OCI-LY7 (cell line): ENCODE results near the gene MTX2. TPM values are rescaled to one million over a fixed set of nuclear protein-coding genes. Genes with fewer than 3 reads are reported as not detected.

Experiments
- BruUV-seq: library from RNA; stranded (reverse); fragments of 400-500 nt; replicated peaks from 2 replicates; lab custom pipeline; 2021; lab: Mats Ljungman, UMichigan
- CTCF ChIA-PET: fragments of 300-600 bp; sonication (Branson Sonifier 250); formaldehyde crosslinking; loops from one replicate; lab custom pipeline; 2022; ENCODE audit warnings: antibody characterized with exemption; ENCODE audit not compliant: unreplicated experiment; lab: Charles Lee
- POLR2A ChIA-PET: fragments of 300-600 bp; sonication (Branson Sonifier 250); formaldehyde crosslinking; loops from one replicate; lab custom pipeline; 2022; ENCODE audit warnings: antibody characterized with exemption; lab: Charles Lee
- DNase-seq: peaks from one replicate; pipeline ENCODE4 v3.0.0-alpha.2; 2015; ENCODE audit warnings: low spot score
- H2AFZ ChIP-seq: fragments of 200-600 bp; sonication (generic), shearing (Covaris generic); 2 replicates; pipeline ENCODE4 v1.6.1; 2014; ENCODE audit warnings: mild to moderate bottlenecking, antibody characterized with exemption, low read length, moderate library complexity
- H3K27ac ChIP-seq: fragments of 200-600 bp; sonication (generic); 2 replicates; pipeline ENCODE4 v1.5.1; 2014; ENCODE audit warnings: mixed run types, low read depth, mild to moderate bottlenecking, moderate library complexity, low read length, inconsistent platforms; ENCODE audit not compliant: poor library complexity, severe bottlenecking
- H3K36me3 ChIP-seq: fragments of 200-600 bp; sonication (generic); 2 replicates; pipeline ENCODE4 v1.6.1; 2014; ENCODE audit warnings: mild to moderate bottlenecking, antibody characterized with exemption, low read length, moderate library complexity, mixed read lengths; ENCODE audit not compliant: insufficient read depth
- H3K4me1 ChIP-seq: fragments of 200-600 bp; sonication (generic); 2 replicates; pipeline ENCODE4 v1.5.1; 2014; ENCODE audit warnings: mild to moderate bottlenecking, low read length; ENCODE audit not compliant: insufficient read depth, poor library complexity, severe bottlenecking
- H3K4me2 ChIP-seq: fragments of 200-600 bp; sonication (generic); 2 replicates; pipeline ENCODE4 v1.6.1; 2014; ENCODE audit warnings: mild to moderate bottlenecking, low read length
- H3K4me3 ChIP-seq: fragments of 200-600 bp; sonication (generic); 2 replicates; pipeline ENCODE4 v1.5.1; 2014; ENCODE audit warnings: mild to moderate bottlenecking, low read depth, low read length; ENCODE audit not compliant: poor library complexity, severe bottlenecking
- H3K79me2 ChIP-seq: fragments of 200-600 bp; sonication (generic); 2 replicates; pipeline ENCODE4 v1.6.1; 2016; ENCODE audit warnings: low read depth, mild to moderate bottlenecking, low read length, moderate library complexity, mixed read lengths; ENCODE audit not compliant: insufficient read depth
- H3K9me2 ChIP-seq: fragments of 200-600 bp; sonication (generic); 2 replicates; pipeline ENCODE4 v1.6.1; 2016; ENCODE audit warnings: mild to moderate bottlenecking, low read length, mixed read lengths; ENCODE audit not compliant: insufficient read depth
- H3K9me3 ChIP-seq: fragments of 200-600 bp; sonication (generic); 2 replicates; pipeline ENCODE4 v1.6.1; 2014; ENCODE audit warnings: mild to moderate bottlenecking, mixed run types, low read length, mixed read lengths
- H4K20me1 ChIP-seq: fragments of 200-600 bp; sonication (generic); 2 replicates; pipeline ENCODE4 v1.6.1; 2014; ENCODE audit warnings: mild to moderate bottlenecking, antibody characterized with exemption, low read length, moderate library complexity, mixed read lengths; ENCODE audit not compliant: insufficient read depth
- EZH2phosphoT487 ChIP-seq: fragments of 200-600 bp; sonication (generic); IDR thresholded peaks from 2 replicates; pipeline ENCODE4 v1.6.1; 2018; ENCODE audit warnings: low read depth, borderline replicate concordance, mild to moderate bottlenecking, mixed run types, antibody characterized with exemption, low read length, moderate library complexity, mixed read lengths
- intact Hi-C: fragments of 100-400 bp; cut with micrococcal nuclease; formaldehyde crosslinking; loops from one replicate; pipeline ENCODE4 v1.10.0; 2022; ENCODE audit not compliant: unreplicated experiment
- total RNA-seq, 2 experiments: library from RNA; depleted of rRNA in 1 of 2; stranded (reverse); fragments of >200 nt in 1 of 2; shearing (Covaris generic) in 1 of 2; gene quantifications; 2 replicates each; pipeline ENCODE4 v1.2.3, GENCODE V29; 2014 to 2022
- TF ChIP-seq, protein P1 (sequence below): fragments of 200-600 bp; sonication (generic); conservative IDR thresholded peaks from 2 replicates; pipeline ENCODE4 v1.5.1; 2014; ENCODE audit warnings: mild to moderate bottlenecking, antibody characterized with exemption, low read length, moderate library complexity, mixed read lengths

MTX2 gene
- total RNA-seq, 2 experiments from 2014 or later, result 31.9 to 71.3 TPM

DNA sequence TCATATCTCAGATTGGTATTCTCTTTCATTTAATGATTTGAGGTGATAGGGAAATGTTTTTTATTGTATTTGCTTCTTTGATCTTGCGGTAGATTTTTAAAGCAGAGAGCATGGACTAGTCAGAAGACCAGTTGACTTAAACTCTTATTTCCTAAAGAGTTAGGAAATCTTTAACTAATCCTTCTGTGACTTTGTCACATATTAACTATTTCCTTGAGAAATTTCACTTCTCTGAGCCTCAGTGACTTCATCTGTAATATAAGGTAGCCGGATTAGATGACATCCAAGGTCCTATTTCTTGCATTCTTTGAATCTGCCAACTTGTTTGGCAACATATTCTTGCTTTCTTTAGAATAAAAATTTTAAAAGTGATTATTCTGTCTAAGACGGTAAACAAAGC is 55.6 kb downstream of the MTX2 start:
- Histone ChIP-seq H3K9me3 (no peaks in the 10 kb centered on the region), H3K79me2 (no peaks in the 10 kb centered on the region), H3K36me3 (peaks cover 12% of the 10 kb centered on the region; the same call in 1 of the 2 replicates), H2AFZ (no peak overlapping the region), H3K4me2 (no peak overlapping the region), H3K27ac (no peak overlapping the region), H3K4me3 (no peak overlapping the region), H4K20me1 (no peaks in the 10 kb centered on the region), H3K4me1 (peaks cover 3% of the 10 kb centered on the region), H3K9me2 (no peaks in the 10 kb centered on the region)
- ChIA-PET CTCF (no interaction called here), POLR2A (no interaction called here)
- TF ChIP-seq, protein P1, sequence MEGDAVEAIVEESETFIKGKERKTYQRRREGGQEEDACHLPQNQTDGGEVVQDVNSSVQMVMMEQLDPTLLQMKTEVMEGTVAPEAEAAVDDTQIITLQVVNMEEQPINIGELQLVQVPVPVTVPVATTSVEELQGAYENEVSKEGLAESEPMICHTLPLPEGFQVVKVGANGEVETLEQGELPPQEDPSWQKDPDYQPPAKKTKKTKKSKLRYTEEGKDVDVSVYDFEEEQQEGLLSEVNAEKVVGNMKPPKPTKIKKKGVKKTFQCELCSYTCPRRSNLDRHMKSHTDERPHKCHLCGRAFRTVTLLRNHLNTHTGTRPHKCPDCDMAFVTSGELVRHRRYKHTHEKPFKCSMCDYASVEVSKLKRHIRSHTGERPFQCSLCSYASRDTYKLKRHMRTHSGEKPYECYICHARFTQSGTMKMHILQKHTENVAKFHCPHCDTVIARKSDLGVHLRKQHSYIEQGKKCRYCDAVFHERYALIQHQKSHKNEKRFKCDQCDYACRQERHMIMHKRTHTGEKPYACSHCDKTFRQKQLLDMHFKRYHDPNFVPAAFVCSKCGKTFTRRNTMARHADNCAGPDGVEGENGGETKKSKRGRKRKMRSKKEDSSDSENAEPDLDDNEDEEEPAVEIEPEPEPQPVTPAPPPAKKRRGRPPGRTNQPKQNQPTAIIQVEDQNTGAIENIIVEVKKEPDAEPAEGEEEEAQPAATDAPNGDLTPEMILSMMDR, result no peak
- TF ChIP-seq EZH2phosphoT487, result no peak
- intact Hi-C loops, result no loop called here
- no TSS peak for BruUV-seq
- DNase-seq, result no peak

DNA sequence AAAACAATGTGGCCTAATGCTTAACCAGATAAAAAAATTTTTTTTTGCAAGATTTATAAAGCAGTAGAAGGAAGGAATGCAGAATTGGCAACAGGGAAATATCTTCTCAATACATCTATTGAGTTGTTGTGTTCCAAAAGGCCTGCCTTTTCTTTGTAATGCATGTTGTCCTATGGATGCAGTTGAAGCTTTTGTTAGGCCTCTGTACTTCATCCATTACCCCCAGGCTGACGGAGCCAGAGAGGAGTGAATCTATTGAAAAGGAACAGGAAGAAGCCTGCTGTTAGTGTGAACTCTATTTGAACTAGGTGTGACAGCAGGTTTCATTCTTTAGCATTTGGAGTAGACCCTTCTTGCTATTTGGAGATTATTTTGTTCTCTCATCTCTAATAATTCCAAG is 56.5 kb downstream of the MTX2 start:
- intact Hi-C loops, result no loop called here
- H2AFZ ChIP-seq, result no peak overlapping the region
- H3K36me3 ChIP-seq, result peaks cover 18% of the 10 kb centered on the region; the same call in 1 of the 2 replicates
- H3K27ac ChIP-seq, result no peak overlapping the region
- no peak overlapping the region for H3K4me2 ChIP-seq
- ChIA-PET CTCF (no interaction called here), POLR2A (no interaction called here)
- H3K9me2 ChIP-seq, result no peaks in the 10 kb centered on the region
- BruUV-seq, result no TSS peak
- H3K4me1 ChIP-seq, result peaks cover 3% of the 10 kb centered on the region
- no peaks in the 10 kb centered on the region for H3K9me3 ChIP-seq
- no peak for DNase-seq
- no peak overlapping the region for H3K4me3 ChIP-seq
- H4K20me1 ChIP-seq, result no peaks in the 10 kb centered on the region
- no peaks in the 10 kb centered on the region for H3K79me2 ChIP-seq
- TF ChIP-seq, protein P1, result no peak

DNA sequence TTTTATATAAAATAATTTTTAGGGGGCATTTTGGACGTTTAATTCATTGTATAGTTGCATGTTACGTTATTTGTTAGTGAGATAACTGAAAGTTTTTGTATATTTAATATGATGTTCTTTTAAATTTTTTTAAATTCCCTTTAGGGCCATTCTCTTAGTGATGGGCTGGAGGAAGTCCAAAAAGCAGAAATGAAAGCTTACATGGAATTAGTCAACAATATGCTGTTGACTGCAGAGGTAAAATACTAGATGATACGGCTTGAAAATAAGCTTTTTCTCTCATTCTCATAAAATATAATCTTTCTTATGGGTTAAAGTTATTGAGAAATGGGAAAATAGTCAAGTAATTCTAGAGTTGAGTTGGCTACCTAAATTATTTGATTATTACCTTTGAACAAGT is 58.9 kb downstream of the MTX2 start:
- Histone ChIP-seq H3K4me3 (no peak overlapping the region), H3K9me2 (no peaks in the 10 kb centered on the region), H2AFZ (no peak overlapping the region), H3K27ac (no peak overlapping the region), H4K20me1 (no peaks in the 10 kb centered on the region), H3K9me3 (no peaks in the 10 kb centered on the region), H3K4me2 (no peak overlapping the region), H3K79me2 (no peaks in the 10 kb centered on the region), H3K36me3 (peaks cover 19% of the 10 kb centered on the region; the same call in 1 of the 2 replicates), H3K4me1 (peaks cover 3% of the 10 kb centered on the region)
- no peak for TF ChIP-seq EZH2phosphoT487
- TF ChIP-seq, protein P1, result no peak
- CTCF ChIA-PET, result no interaction called here
- DNase-seq, result no peak
- POLR2A ChIA-PET, result no interaction called here
- BruUV-seq, result no TSS peak
- intact Hi-C loops, result no loop called here
